ENCODE measurements around the gene C2.
"Not testable (repeated sequence)": the region's sequence is repeated elsewhere in the genome, so short reads cannot be mapped to it uniquely, and the experiment has no call there.

C2 gene

DNA sequence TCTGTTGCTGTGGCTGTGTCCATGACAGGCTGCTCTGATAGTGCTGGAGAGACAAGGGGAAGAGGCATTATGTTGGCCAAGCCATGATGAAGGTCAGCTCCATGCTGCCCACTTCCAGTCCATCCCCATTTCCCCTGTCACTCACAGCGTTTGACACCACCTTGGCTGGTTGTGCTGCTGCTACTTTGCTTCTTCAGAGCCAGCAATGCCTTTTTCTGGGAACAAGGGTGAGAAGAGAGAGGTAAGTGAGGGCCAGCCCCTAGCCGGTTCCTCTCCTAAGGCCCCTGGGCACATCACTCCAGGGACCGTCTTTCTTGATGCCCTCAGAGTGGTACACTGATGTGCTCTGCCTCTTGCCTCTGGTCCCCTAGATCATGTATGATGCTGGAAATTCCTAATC, 29.3 kb downstream of the C2 start:
- DNase-seq (ENCODE audit: low spot score), result no peak

DNA sequence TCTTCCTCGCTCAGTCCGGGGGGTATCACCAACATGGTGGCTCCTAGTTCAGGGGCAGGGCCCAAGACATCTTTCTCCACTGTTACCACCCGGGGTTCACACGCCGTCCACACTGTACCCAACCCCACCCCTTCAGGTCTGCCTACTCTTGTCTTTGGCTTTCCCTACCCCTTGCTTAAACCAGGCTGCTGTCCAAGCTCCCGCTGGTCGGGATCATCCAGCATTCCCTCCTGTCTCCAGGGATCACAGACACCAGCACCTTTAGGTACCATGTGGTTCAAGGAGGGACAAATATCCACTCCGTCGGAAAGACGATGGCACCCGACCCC, 30.9 kb downstream of the C2 start:
- no peak for DNase-seq (ENCODE audit: low spot score)

DNA sequence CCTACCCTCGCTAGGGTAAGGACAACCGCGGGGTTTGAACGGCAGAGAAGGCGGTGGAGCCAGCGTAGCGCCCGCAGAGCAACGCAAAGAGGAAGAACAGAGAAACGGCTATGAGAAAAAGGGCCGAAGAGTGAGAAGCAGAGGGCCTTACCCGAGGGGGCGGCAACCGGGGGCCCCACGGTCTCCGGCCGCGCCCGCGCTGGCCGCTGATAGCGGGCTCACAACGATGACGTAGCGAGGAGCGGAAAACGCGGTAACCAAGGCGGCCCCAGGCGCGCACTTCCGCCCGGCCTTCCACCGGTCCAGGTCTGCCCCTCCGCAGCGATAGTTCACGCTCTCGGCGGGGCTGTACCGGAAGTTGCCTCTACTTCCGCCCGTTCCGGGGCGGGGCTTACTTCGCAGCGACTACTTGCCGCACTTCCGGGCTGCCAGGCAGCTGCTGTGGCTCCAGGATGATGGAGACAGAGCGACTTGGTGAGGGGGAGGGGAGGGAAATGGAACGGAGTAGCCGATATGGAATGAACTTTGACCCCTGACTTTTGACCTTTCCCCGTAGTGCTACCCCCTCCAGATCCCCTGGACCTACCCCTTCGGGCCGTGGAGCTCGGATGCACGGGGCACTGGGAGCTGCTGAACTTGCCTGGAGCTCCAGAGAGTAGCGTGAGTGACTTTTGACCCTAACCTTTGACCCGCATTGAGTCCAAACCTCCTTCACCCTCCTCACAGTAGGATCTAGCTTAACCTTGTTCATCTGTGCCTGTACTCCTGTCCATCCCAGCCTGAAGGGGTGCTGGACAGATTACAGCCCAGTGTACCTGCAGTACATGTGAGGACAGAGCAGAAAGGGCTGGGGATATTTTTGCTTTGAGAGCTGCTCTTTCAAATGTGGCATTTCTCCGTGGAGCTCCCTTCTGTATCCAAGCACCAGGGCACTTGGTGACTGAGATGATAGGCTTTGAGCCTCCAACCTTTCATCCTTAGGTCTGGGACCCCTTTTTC, 31.5 kb downstream of the C2 start, which contains the start of the genes NELFE and SKIC2:
NELFE (minus strand) TSS at position 231 of the 999 bp plus-strand sequence. CDS start 525 bp downstream, outside the sequence.
SKIC2 (plus strand) TSS at position 435 of the 999 bp plus-strand sequence; CDS start at position 453, 18 bp downstream.
- DNase-seq (ENCODE audit: low spot score), result peak; percentile 98

DNA sequence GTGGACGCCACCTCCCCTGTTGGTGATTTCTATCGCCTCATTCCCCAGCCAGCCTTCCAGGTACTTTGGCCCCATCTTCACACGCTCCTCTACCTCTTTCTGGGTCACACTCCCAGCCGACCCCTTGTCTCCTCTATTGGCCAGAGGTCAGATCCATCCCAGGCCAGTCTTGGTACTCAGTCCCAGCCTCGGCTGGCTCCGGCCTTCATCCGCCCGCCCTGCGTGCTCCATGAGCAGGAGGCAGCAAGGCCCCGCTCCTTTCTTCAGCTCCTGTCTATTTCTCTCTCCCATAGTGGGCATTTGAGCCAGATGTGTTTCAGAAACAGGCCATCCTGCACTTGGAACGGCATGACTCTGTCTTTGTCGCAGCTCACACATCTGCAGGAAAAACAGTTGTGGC, 34.1 kb downstream of the C2 start:
- DNase-seq (ENCODE audit: low spot score), result no peak

DNA sequence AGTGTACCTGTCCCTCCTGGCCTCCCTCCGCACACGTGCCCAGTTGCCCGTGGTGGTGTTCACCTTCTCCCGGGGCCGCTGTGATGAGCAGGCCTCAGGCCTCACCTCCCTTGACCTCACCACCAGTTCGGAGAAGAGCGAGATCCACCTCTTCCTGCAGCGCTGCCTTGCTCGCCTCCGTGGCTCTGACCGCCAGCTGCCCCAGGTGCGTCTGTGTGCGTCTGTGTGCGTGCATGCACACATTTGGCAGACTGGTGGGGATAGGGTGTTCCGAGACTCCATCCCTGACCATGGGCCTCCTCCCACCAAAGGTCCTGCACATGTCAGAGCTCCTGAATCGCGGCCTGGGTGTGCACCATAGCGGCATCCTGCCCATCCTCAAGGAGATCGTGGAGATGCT, 36.4 kb downstream of the C2 start:
- no peak for DNase-seq (ENCODE audit: low spot score)

DNA sequence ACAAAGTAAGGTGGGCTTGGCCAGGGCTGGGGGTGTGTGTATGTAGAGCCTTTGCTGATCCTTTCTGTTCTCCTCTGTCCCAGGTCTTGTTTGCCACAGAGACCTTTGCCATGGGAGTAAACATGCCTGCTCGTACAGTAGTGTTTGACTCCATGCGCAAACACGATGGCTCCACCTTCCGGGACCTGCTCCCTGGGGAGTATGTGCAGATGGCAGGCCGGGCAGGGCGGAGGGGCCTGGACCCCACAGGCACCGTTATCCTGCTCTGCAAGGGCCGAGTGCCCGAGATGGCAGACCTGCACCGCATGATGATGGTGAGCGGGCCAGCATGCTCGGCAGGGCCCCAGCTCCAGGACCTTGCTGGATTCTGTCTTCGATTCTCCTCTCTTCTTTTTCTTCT, 38.2 kb downstream of the C2 start:
- no peak for DNase-seq (ENCODE audit: low spot score)

DNA sequence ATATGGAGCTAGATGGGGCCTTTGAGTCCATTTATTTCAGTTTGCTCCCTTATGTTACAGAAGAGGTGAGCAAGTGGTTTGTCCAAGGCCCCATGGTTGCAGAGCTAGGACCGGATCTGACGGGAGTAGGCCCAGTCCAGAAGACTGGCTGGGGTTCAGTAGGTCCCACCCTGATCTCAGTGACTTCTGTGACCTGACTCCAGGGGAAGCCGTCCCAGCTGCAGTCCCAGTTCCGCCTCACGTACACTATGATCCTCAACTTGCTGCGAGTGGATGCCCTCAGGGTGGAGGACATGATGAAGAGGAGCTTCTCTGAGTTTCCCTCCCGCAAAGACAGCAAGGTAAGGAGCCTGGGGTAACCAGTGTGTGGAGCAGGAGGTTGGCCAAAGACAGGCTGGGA, 39.0 kb downstream of the C2 start:
- DNase-seq (ENCODE audit: low spot score), result no peak

DNA sequence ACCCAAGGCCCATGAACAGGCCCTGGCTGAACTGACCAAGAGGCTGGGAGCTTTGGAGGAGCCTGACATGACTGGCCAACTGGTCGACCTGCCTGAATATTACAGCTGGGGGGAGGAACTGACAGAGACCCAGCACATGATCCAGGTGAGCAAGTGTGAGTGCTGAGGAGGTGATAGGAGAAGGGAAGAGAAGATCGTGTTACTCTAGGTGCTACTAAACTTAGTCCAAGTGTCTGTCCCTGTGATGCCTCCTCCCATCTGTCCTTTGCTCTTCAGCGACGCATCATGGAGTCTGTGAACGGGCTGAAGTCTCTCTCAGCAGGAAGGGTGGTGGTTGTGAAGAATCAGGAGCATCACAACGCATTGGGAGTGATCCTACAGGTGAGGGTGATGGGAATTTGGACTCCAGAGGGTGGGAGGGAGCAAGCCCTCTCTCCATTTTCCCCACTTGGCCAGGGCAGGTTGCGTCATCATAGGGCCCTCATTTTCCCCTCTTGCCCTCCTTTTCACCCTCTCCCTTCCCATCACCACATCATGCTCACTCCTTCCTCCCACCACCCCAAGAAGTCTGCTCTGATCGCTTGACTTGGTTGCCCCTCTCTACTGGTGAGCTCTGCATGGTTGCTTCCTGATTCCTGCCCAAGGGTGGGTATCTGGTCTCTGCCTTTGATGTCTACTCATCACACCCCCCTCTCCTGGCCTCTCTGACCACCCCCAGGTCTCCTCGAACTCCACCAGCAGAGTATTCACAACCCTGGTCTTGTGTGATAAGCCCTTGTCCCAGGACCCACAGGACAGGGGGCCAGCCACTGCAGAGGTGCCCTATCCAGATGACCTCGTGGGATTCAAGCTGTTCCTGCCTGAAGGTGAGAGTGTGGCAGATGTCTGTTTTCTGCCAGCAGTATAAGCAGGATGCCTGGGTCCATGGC, 39.7 kb downstream of the C2 start:
- DNase-seq (ENCODE audit: low spot score), result no peak

DNA sequence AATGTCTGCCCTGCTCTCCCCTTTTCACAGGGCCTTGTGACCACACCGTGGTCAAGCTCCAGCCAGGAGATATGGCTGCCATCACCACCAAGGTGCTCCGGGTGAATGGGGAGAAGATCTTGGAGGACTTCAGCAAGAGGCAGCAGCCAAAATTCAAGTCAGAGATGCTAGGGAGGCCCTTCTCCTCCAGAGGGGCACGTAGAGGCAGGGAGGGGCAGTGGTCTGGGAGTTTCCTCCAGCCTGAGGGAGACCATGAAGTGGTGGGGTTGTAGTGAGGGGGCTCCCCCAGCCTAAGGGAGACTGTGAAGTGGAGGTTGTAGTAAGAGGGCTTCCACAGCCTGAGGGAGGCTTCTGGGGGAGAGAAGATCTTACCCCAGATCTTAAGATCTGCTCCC, 40.4 kb downstream of the C2 start:
- DNase-seq (ENCODE audit: low spot score), result no peak

DNA sequence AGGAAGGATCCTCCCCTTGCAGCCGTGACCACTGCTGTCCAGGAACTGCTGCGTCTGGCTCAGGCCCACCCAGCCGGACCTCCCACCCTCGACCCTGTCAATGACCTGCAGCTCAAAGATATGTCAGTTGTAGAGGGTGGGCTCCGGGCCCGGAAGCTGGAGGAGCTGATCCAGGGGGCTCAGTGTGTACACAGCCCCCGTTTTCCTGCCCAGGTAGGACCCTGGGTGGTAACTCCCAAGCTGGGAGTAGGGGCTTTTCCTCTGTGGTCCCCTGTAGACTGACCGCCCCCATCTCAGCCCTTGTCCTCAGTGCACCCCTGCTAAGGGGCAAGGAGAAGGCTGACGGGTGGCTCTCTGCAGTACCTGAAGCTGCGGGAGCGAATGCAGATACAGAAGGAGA, 40.8 kb downstream of the C2 start:
- DNase-seq (ENCODE audit: low spot score), result no peak

DNA sequence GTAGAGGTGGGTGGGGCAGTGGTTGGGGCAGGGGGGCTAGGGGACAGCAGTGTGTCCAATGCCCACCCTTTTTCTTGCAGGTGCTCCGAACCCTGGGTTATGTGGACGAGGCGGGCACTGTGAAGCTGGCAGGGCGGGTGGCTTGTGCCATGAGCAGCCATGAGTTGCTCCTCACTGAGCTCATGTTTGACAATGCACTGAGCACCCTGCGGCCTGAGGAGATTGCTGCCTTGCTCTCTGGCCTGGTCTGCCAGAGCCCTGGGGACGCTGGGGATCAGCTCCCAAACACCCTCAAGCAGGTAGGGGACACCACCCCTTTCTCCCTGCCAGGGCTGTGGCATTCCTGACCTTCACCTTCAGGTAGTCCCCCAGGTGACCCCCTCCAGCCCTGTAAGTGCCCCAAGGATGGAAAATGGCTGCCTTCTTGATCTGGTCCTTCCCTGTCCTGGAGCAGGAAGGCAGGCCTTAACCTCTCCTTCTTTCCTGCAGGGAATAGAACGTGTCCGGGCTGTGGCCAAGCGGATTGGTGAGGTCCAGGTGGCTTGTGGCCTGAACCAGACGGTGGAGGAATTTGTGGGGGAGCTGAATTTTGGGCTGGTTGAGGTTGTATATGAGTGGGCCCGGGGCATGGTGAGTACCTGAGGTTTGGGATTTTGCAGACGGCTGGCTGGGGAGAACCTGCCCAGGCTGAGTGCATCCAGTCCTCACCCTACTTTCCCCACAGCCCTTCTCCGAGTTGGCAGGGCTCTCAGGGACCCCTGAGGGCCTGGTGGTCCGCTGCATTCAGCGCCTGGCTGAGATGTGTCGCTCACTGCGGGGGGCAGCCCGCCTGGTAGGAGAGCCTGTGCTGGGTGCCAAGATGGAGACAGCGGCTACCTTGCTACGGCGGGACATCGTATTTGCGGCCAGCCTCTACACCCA, 41.5 kb downstream of the C2 start:
- DNase-seq (ENCODE audit: low spot score), result no peak

DNA sequence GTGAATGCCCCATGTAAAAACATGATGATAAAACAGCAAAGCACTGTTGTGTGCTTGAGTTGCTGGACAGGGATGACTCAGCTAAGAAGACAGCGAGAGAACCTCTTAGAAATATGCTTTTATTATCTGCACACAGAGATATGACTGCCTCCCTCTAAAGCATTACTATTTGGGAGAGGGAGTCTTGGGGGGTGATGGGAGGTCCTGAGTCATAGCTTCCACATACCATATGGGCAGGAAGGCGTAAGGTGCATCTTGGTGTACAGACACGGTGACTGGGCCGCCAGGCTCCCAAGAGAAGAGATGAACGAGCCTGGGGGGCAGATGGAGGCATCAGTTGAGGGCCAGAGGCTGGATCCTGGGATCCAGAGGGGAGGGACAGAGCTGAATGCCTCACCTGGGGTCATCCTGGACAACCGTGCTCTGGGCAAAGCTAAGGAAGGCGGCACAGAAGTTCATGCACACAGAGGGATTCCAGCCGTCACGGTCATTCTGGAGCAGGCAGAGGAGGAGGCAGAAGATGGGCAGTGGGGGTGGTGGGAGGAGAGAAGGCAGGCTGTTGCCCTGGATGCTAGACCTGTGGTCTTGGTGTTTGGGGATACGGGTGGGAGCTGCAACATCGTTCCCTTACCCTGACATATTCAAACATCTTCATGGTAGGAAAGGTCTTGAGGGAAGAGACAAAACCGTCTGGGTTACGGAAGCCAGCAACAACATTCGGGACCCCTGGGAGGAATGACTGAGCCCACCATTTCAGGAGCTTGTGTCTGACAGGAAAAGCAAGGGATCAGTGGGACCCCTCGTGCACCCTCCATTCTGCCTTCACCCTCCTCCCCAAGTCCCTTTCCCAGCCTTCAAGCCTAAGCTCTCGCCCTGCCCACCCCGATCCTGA, 42.4 kb downstream of the C2 start:
- no peak for DNase-seq (ENCODE audit: low spot score)

DNA sequence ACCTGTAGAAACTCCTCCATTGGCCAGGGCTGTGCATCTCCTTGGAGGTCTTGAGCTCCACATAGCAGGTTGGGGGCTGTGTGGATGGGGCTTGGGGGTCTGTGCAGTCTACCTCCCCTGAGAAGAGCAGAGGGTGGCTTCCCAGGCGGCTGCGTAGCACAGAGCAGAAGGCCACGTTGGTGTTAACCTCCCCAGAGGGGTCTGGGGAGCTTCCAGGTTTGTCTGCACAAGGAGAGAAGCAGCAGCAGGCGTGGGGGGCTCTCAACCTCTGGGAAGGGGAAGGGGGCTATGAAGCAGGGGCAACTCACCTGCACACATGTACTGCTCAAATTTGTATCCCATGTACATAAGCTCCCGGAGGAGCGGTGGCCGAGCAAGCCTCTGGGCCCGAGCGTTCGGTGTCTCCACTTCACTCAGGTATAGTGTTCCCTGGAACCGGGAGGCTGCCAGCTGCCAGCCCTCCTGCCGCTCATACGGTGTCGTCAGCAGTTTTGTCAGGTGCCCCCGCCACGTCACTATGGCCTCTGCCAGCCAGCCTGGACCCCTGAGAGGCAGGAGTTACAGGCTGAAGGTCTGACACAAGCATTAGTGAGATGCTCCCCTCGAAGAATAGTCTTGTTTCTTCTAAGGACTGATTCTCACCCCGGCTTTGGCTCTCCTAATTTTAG, 43.2 kb downstream of the C2 start:
- DNase-seq (ENCODE audit: low spot score), result no peak

DNA sequence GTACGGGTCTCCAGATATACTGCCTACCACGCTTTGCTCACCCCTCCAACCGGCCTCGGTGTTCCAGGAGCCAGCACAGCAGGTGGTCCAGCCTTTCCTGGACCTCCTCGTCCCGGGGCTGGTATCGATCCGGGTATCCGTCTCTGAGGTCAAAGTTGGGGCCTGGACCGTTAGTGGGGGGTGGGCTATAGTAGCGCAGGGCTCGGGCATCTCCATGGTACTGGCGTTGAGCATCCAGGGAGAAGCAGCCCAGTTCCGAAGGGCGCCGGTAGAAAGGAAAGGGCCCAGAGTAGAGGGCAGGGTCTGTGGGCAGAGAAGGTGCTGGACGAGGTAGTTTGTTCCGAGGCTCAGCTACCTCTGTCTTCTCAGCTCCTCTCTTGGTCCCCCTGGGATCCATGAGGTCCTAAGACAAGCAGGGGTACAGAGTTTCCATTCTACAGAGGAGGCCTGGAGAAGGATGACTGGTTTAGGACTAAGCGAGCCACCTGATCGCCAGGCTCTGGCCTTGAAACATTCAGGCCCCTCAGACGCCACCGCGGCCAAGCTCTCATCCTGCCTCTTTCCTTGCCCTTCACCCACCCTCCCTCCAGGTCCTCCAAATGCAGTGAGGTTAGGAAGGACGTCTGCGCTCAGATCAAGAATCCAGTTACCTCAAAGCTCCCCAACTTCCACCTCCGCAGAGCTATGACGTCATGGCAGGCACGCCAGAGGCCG, 43.9 kb downstream of the C2 start:
- DNase-seq (ENCODE audit: low spot score), result no peak

DNA sequence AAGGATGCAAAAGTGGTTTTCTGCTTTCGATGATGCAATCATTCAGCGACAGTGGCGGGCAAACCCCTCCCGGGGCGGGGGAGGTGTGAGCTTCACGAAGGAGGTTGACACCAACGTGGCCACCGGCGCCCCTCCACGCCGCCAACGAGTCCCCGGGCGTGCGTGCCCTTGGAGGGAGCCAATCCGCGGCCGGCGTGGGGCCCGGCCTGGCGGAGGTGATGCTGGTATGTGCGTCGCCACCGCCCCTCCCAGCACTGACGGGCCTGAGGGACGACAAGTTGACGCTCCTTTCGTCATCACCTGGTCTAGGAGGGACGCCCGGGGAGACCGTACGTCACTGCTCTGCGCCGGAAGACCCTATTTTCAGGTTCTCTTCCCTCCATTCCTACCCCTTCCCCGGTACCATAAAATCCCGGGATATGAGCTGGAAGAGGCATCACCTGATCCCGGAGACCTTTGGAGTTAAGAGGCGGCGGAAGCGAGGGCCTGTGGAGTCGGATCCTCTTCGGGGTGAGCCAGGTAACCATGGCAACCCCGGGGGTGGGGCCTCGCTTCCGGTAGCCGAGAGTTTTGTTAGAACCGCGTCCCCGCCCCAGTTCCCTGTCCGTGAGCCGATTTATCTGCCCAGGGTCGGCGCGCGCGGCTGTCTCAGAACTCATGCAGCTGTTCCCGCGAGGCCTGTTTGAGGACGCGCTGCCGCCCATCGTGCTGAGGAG, 44.6 kb downstream of the C2 start, which contains the start of gene DXO:
DXO (minus strand) TSS at position 146 of the 716 bp plus-strand sequence. CDS start 463 bp downstream, outside the sequence.
- peak; percentile 99 for DNase-seq (ENCODE audit: low spot score)

DNA sequence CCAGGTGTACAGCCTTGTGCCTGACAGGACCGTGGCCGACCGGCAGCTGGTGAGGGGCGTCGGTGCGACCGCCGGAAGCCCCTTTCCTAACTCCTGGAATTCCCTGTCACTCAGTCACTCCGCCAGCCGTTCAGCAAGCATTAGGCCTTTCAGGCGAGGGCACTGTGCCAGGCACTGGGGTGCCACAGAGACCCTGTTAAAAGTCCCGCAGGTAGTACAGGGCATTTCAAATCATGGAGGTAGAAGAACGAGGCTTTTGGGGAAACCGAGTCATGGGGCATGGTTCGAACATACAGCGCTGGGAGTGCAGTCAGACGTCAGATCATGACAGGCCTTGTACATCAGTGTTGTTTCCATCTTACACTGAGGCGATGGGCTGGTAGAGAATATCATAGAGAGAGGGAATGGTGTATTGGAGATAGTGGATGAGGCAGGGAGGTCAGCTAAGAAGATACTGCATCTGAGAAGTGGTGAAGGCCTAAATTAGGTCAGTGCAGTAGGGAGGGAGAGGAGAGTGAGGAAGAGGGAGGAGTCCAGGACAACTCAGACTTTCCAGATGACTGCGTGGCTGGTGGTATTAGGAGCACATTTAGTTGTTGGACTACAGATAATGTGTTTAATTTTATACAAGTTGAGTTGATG, 45.3 kb downstream of the C2 start:
- DNase-seq (ENCODE audit: low spot score), result no peak

DNA sequence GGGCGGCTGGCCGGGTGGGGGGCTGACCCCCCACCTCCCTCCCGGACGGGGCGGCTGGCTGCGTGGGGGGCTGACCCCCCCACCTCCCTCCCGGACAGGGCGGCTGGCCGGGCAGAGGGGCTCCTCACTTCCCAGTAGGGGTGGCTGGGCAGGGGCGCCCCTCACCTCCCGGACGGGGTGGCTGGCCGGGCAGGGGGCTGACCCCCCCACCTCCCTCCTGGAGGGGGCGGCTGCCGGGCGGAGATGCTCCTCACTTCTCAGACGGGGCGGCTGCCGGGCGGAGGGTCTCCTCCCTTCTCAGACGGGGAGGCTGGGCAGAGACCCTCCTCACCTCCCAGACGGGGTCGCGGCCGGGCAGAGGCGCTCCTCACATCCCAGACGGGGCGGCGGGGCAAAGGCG, 48.5 kb downstream of the C2 start:
- not testable (repeated sequence) for DNase-seq (ENCODE audit: low spot score)
